Heart left ventricle (tissue), 13 donors: Measurements from ENCODE around the gene HILPDA.

Source experiments
- POLR2A ChIP-seq, 2 donors: fragments of 450-650 bp; IDR thresholded peaks; one replicate each; pipeline ENCODE4 v1.6.1; 2017; ENCODE audit warnings: antibody characterized with exemption in 2 of 2, mild to moderate bottlenecking in 2 of 2, moderate library complexity in 2 of 2
- TF ChIP-seq, protein P1 (sequence below), 12 donors: fragments of 200-600 bp; sonication (generic) in 4 of 12; IDR thresholded peaks; one replicate each; pipeline versions ENCODE4 v1.5.0 to v1.8.0; 2018 to 2022; ENCODE audit warnings: antibody characterized with exemption in 12 of 12, mild to moderate bottlenecking in 5 of 12
- donor health status: ischemic (EF 13 %, LVEDD 7.1; RV severe dilation, severe dysfunction).
- donor health status: DM: no; HTN: yes; CAD: no.
- donor health status: DM: no; HTN: no; CAD: no.
- donor health status: ischemic (EF 25% LVEDD 6.9; RV normal size, moderate dysfunction).
- donor health status: ischemic (EF 25% LVEDD 5.7; RV mildly dilated, moderate dysfunction).
- donor health status: ischemic (EF 35%, LVEDD 5.7; RV mildly dilated, moderate dysfunction).
- donor health status: nonischemic (EF 11% LVEDD 7.7; RV severe dilation, severe dysfunction).
- donor health status: DM: yes; HTN: yes; CAD: no.
- donor health status: PGD.
- donor health status: ischemic (EF 29% LVEDD 5.4; RV normal size, mild dysfunction).
- donor health status: nonischemic (EF 23%, LVEDD 6.1; RV moderate dilation, normal function).

DNA sequence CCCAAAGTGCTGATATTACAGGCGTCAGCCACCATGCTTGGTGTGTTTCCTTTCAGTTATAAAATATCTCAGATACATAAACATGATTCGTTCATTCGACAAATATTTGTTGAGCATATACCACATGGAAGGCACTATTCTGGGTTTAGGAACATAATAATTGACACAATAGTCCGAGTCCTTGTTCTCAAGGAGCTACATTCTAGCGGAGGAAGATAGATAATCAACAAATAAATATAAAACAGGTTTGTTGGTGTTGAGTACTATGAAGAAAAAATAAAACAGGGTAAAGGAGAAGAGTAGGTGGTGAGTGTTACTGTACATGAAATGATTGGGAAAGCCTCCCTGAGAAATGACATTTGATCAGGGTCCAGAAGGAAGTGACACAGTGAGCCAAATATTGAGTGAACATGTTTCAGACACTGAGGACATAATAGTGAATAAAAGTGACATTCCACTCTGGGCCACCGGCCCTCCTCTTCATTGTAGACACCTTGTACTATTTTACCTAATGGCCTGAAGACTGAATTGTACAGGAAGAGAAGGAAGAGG, 6.9 kb upstream of the HILPDA start:
- TF ChIP-seq, protein P1, sequence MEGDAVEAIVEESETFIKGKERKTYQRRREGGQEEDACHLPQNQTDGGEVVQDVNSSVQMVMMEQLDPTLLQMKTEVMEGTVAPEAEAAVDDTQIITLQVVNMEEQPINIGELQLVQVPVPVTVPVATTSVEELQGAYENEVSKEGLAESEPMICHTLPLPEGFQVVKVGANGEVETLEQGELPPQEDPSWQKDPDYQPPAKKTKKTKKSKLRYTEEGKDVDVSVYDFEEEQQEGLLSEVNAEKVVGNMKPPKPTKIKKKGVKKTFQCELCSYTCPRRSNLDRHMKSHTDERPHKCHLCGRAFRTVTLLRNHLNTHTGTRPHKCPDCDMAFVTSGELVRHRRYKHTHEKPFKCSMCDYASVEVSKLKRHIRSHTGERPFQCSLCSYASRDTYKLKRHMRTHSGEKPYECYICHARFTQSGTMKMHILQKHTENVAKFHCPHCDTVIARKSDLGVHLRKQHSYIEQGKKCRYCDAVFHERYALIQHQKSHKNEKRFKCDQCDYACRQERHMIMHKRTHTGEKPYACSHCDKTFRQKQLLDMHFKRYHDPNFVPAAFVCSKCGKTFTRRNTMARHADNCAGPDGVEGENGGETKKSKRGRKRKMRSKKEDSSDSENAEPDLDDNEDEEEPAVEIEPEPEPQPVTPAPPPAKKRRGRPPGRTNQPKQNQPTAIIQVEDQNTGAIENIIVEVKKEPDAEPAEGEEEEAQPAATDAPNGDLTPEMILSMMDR (IDR thresholded peaks at IDR 0.05) = no peak
- no peak for TF ChIP-seq POLR2A (IDR thresholded peaks at IDR 0.05)
